GM12878 (cell line): ENCODE results near the gene PDLIM5. TPM values are rescaled to one million over a fixed set of nuclear protein-coding genes. Genes with fewer than 3 reads are reported as not detected.

Experiments used
- ATAC-seq: fragments of 200-7000 bp; cut with Tn5 transposase; 3 replicates; pipeline ENCODE4 v1.9.1; 2020; ENCODE audit warnings: mild to moderate bottlenecking, moderate library complexity
- BruUV-seq: library from RNA; stranded (reverse); fragments of 400-500 nt; replicated peaks from 2 replicates; lab custom pipeline; 2021; lab: Mats Ljungman, UMichigan
- CTCF ChIA-PET: fragments of 300-600 bp; sonication (Branson Sonifier 250); formaldehyde crosslinking; extraction: SDS; loops from one replicate; lab custom pipeline; 2021; ENCODE audit warnings: inconsistent platforms; lab: Yijun Ruan, JAX
- POLR2A ChIA-PET: fragments of 350-600 bp; formaldehyde crosslinking; extraction: SDS; loops from one replicate; lab custom pipeline; 2021; ENCODE audit warnings: inconsistent platforms; lab: Charles Lee
- RAD21 ChIA-PET: fragments of 300-600 bp; sonication (Branson Sonifier 250); formaldehyde crosslinking; loops from one replicate; lab custom pipeline; 2023; ENCODE audit warnings: antibody characterized with exemption; ENCODE audit not compliant: unreplicated experiment; lab: Charles Lee
- SMC1A ChIA-PET: fragments of 300-600 bp; sonication (Branson Sonifier 250); formaldehyde crosslinking; loops from one replicate; lab custom pipeline; 2023; ENCODE audit not compliant: unreplicated experiment, uncharacterized antibody; lab: Charles Lee
- DNase-seq: peaks from one replicate; pipeline ENCODE4 v3.0.0-alpha.2; 2011; ENCODE audit warnings: low read depth, low spot score
- FAIRE-seq: peaks from 3 replicates; lab custom pipeline; 2011; peaks lifted over from hg19 to GRCh38; lab: Jason Lieb, UNC
- H2AFZ ChIP-seq: 2 replicates; pipeline ENCODE4 v1.6.0; 2011; ENCODE audit warnings: low read depth, low read length, control low read depth; ENCODE audit not compliant: control insufficient read depth
- H3K27ac ChIP-seq: 2 replicates; pipeline ENCODE4 v1.5.1; 2011; ENCODE audit warnings: control low read depth; ENCODE audit not compliant: control insufficient read depth, insufficient read depth
- H3K27me3 ChIP-seq, 2 experiments: replicated peaks in 1 of 2; 2 replicates each; pipeline versions ENCODE4 v1.6.0 to v1.6.1; 2011; ENCODE audit warnings: low read length in 1 of 2; ENCODE audit not compliant: control insufficient read depth in 2 of 2, insufficient read depth in 2 of 2
- H3K36me3 ChIP-seq, 2 experiments: 2 replicates each; pipeline ENCODE4 v1.5.1; 2011; ENCODE audit warnings: low read length in 1 of 2; ENCODE audit not compliant: control insufficient read depth in 2 of 2, insufficient read depth in 2 of 2
- H3K4me1 ChIP-seq: 2 replicates; pipeline ENCODE4 v1.6.1; 2011; ENCODE audit warnings: mild to moderate bottlenecking, low read length, moderate library complexity, mixed read lengths; ENCODE audit not compliant: control insufficient read depth, insufficient read depth
- H3K4me2 ChIP-seq: 2 replicates; pipeline ENCODE4 v1.6.0; 2011; ENCODE audit warnings: control low read depth; ENCODE audit not compliant: control insufficient read depth, insufficient read depth
- H3K4me3 ChIP-seq: fragments of 200-600 bp; sonication (generic); 2 replicates; pipeline ENCODE4 v1.5.1; 2016
- H3K79me2 ChIP-seq: 2 replicates; pipeline ENCODE4 v1.6.0; 2011; ENCODE audit warnings: low read length; ENCODE audit not compliant: control insufficient read depth, insufficient read depth
- H3K9ac ChIP-seq: 2 replicates; pipeline ENCODE4 v1.8.0; 2011; ENCODE audit warnings: low read length, control low read depth, mixed read lengths; ENCODE audit not compliant: control insufficient read depth, insufficient read depth
- H3K9me3 ChIP-seq: replicated peaks from 3 replicates; pipeline ENCODE4 v1.5.1; 2011; ENCODE audit warnings: mild to moderate bottlenecking, low read length; ENCODE audit not compliant: control insufficient read depth, insufficient read depth
- H4K20me1 ChIP-seq: 2 replicates; pipeline ENCODE4 v1.6.0; 2011; ENCODE audit not compliant: control insufficient read depth, insufficient read depth
- BCL3 ChIP-seq: IDR thresholded peaks from 2 replicates; pipeline ENCODE4 v1.6.1; 2011; ENCODE audit warnings: borderline replicate concordance, low read depth, mild to moderate bottlenecking, moderate library complexity, low read length; ENCODE audit not compliant: insufficient read depth, poor library complexity, severe bottlenecking
- BMI1 ChIP-seq: fragments of 450-650 bp; IDR thresholded peaks from 2 replicates; pipeline ENCODE4 v1.6.1; 2016; ENCODE audit warnings: mild to moderate bottlenecking, moderate library complexity, borderline replicate concordance
- CREM ChIP-seq: IDR thresholded peaks from 2 replicates; pipeline ENCODE4 v1.6.1; 2014; ENCODE audit warnings: antibody characterized with exemption, low read depth
- IRF3 ChIP-seq: fragments of 450-650 bp; IDR thresholded peaks from 2 replicates; pipeline ENCODE4 v1.6.1; 2014; ENCODE audit warnings: mild to moderate bottlenecking
- LARP7 ChIP-seq: fragments of 450-650 bp; IDR thresholded peaks from 2 replicates; pipeline ENCODE4 v1.6.1; 2017; ENCODE audit warnings: mild to moderate bottlenecking
- MTA2 ChIP-seq: fragments of 450-650 bp; IDR thresholded peaks from 2 replicates; pipeline ENCODE4 v1.6.1; 2016; ENCODE audit warnings: low read depth, mild to moderate bottlenecking, moderate library complexity
- NR2C2 ChIP-seq: IDR thresholded peaks from 2 replicates; pipeline ENCODE4 v1.6.1; 2011; ENCODE audit warnings: borderline replicate concordance, low read depth; ENCODE audit not compliant: control insufficient read depth, insufficient read length
- NR2F1 ChIP-seq: fragments of 450-650 bp; conservative IDR thresholded peaks from 2 replicates; pipeline ENCODE4 v1.6.1; 2017; ENCODE audit warnings: mild to moderate bottlenecking
- RBBP5 ChIP-seq: fragments of 200-600 bp; sonication (generic); conservative IDR thresholded peaks from 2 replicates; pipeline ENCODE4 v1.6.1; 2016
- RCOR1 ChIP-seq: conservative IDR thresholded peaks from 2 replicates; pipeline ENCODE4 v1.6.1; 2012; ENCODE audit warnings: low read depth, low read length, improper control_type of control experiment
- SKIL ChIP-seq: fragments of 450-650 bp; IDR thresholded peaks from 2 replicates; pipeline ENCODE4 v1.6.1; 2017; ENCODE audit warnings: mild to moderate bottlenecking, low read depth, inconsistent platforms; ENCODE audit not compliant: poor library complexity, severe bottlenecking
- SMAD5 ChIP-seq: IDR thresholded peaks from 2 replicates; pipeline ENCODE4 v1.6.1; 2016; ENCODE audit warnings: antibody characterized with exemption, low read depth
- SREBF1 ChIP-seq: IDR thresholded peaks from 2 replicates; pipeline ENCODE4 v1.6.1; 2012; ENCODE audit warnings: mild to moderate bottlenecking, low read length
- TARDBP ChIP-seq: IDR thresholded peaks from 2 replicates; pipeline ENCODE4 v1.6.1; 2016; ENCODE audit warnings: borderline replicate concordance
- TCF3 ChIP-seq: IDR thresholded peaks from 2 replicates; pipeline ENCODE4 v1.6.1; 2012; ENCODE audit warnings: low read depth, mild to moderate bottlenecking, low read length, borderline replicate concordance; ENCODE audit not compliant: insufficient read depth
- WRNIP1 ChIP-seq: IDR thresholded peaks from 2 replicates; pipeline ENCODE4 v1.6.1; 2011; ENCODE audit warnings: low read depth, low read length, improper control_type of control experiment, borderline replicate concordance
- ZBTB40 ChIP-seq: fragments of 450-650 bp; IDR thresholded peaks from 2 replicates; pipeline ENCODE4 v1.6.1; 2016; ENCODE audit warnings: mild to moderate bottlenecking, moderate library complexity, borderline replicate concordance
- ZNF217 ChIP-seq: fragments of 450-650 bp; IDR thresholded peaks from 2 replicates; pipeline ENCODE4 v1.6.1; 2017; ENCODE audit warnings: antibody characterized with exemption, mild to moderate bottlenecking
- WGBS: methylation state at CpG from one replicate; pipeline ENCODE4 v1.1.6; 2016; ENCODE audit warnings: low lambda C conversion rate; ENCODE audit not compliant: insufficient replicate concordance, insufficient coverage; ENCODE audit errors: missing lambda C conversion rate; 5-methylcytosine and 5-hydroxymethylcytosine counted together
- in situ Hi-C: fragments of 300-500 bp; cut with MboI; formaldehyde crosslinking; loops from 9 replicates; pipeline ENCODE4 v1.14.3; 2018; ENCODE audit warnings: mixed read lengths
- intact Hi-C: fragments of 100-400 bp; cut with micrococcal nuclease; formaldehyde crosslinking; loops from one replicate; pipeline ENCODE4 v1.14.2; 2022; ENCODE audit not compliant: unreplicated experiment
- polyA plus RNA-seq, 11 experiments: library from polyadenylated mRNA; depleted of rRNA in 4 of 11; unstranded in 6 of 11; stranded (reverse) in 5 of 11; fragments of >200 nt; fragmentation: Nextera tagmentation in 4 of 11; fragmentation: Illumina TruSeq in 1 of 11; extraction: Ambion mirVana in 4 of 11; extraction: Trizol in 1 of 11; gene quantifications; 1 replicate in 1 of 11; 2 replicates in 10 of 11; pipeline versions ENCODE4 v1.2.1 to v1.2.3, GENCODE V29; 2011 to 2016; ENCODE audit warnings: inconsistent platforms in 2 of 11, missing spikeins in 2 of 11, low read depth in 1 of 11
- total RNA-seq, 4 experiments: library from RNA; depleted of rRNA in 3 of 4; stranded (reverse); fragments of >200 nt in 3 of 4; fragmentation: Illumina TruSeq in 1 of 4; extraction: Trizol in 1 of 4; gene quantifications; 2 replicates each; pipeline versions ENCODE4 v1.2.1 to v1.2.3, GENCODE V29; 2013 to 2021

Gene PDLIM5
- total and polyA plus RNA-seq, 10 of the 15 experiments (the other 5 are each of a cell fraction or from before 2014, with no cell fraction given), result 10.0 to 52.9 (median 20.7) TPM

- FAIRE-seq (no peak), ATAC-seq (no peak), DNase-seq (no peak)
- SMC1A ChIA-PET, result no interaction called here
- intact Hi-C loops (no loop called here), in situ Hi-C loops (no loop called here)
- RAD21 ChIA-PET, result no interaction called here
- no TSS peak for BruUV-seq
- Histone ChIP-seq H3K27ac (no peak overlapping the region), H3K79me2 (no peaks in the 10 kb centered on the region), H3K4me1 (no peaks in the 10 kb centered on the region), H3K4me3 (no peak overlapping the region), H2AFZ (no peak overlapping the region), H3K9ac (no peak overlapping the region), H3K27me3 (no peaks in the 10 kb centered on the region), H3K4me2 (no peak overlapping the region), H3K36me3 (no peaks in the 10 kb centered on the region), H4K20me1 (no peaks in the 10 kb centered on the region), H3K9me3 (no peaks in the 10 kb centered on the region)
- POLR2A ChIA-PET, result no interaction called here
- 61% methylated on average over 1 of the region's 1 CpG for WGBS
- CTCF ChIA-PET, result no interaction called here
- TF ChIP-seq WRNIP1, result no peak
- TF ChIP-seq SMAD5, result no peak
- TF ChIP-seq ZNF217, result no peak
- no peak for TF ChIP-seq SKIL
- TF ChIP-seq ZBTB40, result no peak
- no peak for TF ChIP-seq RBBP5
- TF ChIP-seq BMI1, result no peak
- TF ChIP-seq BCL3, result no peak
- no peak for TF ChIP-seq SREBF1
- no peak for TF ChIP-seq TCF3
- no peak for TF ChIP-seq LARP7
- no peak for TF ChIP-seq RCOR1
- TF ChIP-seq TARDBP, result no peak
- no peak for TF ChIP-seq NR2C2
- no peak for TF ChIP-seq IRF3
- no peak for TF ChIP-seq MTA2
- no peak for TF ChIP-seq CREM
- TF ChIP-seq NR2F1, result no peak
Observed at GRCh38 chr4:94558392-94558904, 106.7 kb downstream of the PDLIM5 start.
